HG03064 (cell line): ENCODE measurements around the gene TBX4.

ENCODE experiments used
- ATAC-seq: cut with Tn5 transposase; IDR thresholded peaks from one replicate; pipeline ENCODE4 v1.9.1; 2021; ENCODE audit warnings: low read depth; ENCODE audit not compliant: unreplicated experiment

TBX4 gene

DNA sequence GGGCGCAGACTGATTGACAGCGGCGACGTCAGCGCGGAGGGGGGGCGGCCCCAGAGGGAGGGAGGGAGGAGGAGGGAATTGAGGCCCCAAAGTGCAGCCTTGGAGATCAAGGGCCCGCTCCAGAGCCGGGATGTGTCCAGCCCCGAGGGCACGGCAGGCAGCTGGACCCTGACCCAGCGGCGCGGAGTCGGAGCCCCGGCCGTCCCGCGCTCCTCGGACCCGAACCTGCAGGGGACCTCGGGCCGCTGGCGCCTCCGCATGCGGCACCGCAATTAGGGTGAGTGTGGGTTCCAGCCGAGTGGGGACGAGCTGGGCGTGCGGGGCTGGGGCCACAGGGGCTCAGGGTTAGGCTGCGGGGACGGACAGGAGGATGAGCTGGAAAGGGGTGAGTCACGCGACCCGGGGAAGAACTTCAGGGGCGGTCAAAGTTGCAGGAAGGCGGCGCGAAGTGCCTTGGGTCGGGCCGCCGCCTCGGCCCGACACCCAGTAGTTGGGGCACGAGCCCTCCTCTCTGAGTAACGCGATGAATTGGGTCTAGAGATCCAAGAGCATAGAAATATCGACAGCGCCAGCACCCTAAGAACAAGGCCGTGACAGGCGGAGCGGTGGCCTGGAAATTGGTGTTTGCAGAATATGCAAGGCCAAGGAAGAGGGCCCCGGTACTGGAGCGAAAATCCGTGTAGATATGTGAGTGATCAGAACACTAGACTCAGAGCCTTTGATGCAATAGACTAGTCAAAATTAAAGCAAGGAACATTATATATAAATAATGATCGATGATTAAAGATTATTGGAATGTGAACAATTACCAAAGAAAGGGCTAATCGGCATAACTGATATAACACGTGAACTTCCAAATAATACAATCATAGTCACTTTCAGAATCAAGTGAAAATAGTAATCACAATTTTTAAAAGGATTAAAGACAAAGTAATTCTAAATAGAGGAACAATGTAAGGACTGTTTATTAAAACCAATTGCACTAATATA is at the start of gene TBX4:
Gene TBX4, plus strand, starts transcription at position 122 of the 990 bp plus-strand sequence. CDS start 4,069 bp downstream, outside the sequence.
- no peak for ATAC-seq

DNA sequence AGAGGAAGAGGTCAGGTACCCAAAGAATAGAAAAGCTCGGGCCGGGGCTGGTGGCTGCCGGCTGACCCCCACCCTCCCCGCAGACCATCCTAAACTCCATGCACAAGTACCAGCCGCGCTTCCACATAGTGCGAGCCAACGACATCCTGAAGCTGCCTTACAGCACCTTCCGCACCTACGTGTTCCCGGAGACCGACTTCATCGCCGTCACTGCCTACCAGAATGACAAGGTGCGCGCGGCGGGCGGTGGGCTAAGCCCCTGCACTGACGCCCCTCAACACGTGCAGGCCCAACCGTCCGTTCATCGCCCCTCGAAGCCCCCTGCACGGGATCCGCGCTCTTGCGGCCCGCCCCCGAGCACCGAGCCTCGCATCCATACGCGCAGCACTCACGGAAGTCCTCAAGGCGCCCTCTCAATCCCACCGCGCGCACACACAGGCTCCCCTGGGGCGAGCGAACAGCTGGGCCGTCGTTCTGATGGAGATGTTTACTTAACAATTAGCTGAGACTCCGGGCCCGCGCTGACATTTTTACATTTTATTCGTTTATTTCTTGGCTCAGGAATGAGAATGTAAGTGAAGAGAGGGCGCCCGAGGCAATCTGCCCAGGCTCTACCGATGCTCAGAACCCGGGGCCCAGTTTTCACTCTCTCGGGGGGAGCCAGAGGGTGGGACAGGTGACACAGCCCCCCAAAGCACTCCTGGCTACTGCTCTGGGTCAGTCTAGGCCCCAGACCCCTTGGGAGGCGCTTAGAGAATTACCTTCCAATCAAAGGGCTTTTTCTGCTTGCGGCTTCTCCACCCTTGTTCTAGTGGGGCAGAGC is 49.0 kb upstream of the TBX4 start:
- no peak for ATAC-seq

DNA sequence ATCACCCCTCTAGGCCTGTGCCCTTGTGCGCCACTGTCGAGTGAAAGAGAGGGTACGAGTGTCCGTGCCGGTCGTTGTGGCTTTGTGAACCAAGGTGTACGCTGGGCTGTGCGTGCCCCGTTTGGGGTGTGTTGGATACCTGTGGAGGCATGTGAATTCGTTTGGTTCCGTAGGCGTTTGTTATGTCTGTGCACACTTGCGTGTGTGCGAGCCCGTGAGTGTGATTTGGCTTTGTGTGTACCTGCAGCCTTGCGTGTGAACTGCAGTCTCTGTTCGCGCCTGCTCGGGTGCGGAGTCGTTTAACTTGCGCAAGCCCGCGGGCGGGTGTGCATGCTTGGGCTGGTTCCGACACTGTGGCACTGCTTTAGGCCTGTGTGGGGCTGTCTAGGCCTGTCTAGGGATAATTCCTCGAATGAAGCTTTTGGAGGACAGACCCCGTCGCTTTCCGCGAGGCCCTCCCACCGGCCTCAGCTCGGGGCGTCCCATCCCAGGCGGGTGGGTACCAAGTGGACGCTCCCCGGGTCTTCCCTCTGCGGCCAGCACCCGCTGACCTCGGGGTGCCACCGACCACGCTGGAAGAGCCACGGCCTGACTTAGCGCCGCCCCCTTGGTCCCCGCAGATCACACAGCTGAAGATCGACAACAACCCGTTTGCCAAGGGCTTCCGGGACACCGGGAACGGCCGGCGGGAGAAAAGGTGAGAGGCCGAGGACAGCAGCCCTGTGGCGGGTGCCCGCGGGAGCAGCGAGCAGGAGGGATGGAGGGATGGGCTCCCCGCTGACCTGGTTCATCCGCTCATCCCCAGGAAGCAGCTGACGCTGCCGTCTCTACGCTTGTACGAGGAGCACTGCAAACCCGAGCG is 48.2 kb upstream of the TBX4 start:
- no peak for ATAC-seq

DNA sequence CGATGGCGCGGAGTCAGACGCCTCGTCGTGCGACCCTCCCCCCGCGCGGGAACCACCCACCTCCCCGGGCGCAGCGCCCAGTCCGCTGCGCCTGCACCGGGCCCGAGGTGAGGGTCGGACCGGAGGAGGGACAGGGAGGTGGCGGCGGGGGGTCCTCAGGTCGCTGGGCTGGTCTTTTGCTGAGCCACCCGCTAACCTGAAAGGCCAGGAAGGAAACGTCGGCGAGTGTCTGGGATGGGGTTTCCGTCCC is 47.6 kb upstream of the TBX4 start:
- no peak for ATAC-seq

DNA sequence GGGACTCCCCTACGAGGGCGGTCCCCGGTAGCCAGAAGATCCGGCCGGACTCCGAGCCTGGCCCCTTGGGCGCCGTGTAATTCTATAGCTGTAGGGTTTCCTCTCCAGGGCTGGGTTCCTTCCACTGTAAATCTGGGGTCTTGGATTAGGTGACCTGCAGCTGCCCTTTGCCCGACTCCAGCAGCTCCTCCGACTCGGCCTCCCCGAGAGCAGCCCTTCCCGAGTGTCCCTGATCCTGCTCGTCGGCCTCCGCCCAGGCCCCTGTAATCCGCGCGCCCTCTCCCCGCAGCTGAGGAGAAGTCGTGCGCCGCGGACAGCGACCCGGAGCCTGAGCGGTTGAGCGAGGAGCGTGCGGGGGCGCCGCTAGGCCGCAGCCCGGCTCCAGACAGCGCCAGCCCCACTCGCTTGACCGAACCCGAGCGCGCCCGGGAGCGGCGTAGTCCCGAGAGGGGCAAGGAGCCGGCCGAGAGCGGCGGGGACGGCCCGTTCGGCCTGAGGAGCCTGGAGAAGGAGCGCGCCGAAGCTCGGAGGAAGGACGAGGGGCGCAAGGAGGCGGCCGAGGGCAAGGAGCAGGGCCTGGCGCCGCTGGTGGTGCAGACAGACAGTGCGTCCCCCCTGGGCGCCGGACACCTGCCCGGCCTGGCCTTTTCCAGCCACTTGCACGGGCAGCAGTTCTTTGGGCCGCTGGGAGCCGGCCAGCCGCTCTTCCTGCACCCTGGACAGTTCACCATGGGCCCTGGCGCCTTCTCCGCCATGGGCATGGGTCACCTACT is 47.1 kb upstream of the TBX4 start:
- ATAC-seq: no peak

DNA sequence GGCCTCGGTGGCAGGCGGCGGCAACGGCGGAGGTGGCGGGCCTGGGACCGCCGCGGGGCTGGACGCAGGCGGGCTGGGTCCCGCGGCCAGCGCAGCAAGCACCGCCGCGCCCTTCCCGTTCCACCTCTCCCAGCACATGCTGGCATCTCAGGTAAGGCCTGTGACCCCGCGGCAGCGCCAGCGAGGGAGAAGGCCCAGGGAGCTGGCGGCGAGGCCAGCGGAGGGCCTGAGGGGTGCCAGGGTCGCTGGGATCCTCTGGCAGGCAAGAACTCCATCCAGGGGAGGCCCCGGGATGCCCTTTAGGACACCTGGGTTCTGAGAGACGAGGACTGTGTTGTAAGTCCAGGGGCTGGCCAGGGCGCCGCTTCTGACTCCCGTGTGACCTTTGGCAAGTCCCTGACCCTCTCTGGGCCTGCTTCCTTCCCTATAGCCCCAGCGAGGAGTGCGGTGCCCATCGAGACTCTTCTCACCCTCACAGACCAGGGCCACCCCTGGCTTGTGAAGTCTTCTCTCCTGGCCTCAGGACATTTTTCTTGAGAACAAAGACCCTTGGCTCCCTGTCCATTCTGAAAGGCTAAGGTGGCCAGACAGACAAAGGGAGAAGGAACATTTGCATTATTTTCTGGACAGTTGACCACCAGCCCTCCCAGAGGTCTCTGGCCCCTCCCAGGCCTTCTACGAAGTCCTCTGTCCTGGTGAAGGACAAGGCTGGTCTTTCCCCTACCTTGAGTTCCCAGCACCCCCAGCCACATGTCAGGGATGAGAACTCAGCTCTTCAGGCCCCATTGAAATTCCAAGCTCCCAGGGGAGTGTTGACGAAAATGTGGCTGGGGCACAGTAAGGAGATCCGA is 46.3 kb upstream of the TBX4 start:
- ATAC-seq: no peak

DNA sequence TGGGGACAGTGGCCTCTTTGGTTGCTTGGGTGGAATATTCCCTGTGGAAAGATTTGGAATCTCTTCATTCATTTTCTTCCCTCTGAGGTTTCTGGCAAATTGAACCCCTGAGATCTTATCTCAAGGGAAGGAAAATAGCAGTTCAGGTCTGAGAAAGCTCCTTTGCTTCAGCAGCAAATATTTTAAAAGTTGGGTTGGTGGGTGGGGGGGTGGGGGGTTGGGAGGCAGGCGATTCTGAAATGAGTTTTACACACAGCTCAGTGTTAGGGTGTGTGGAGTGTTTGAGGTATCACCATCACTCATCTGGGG is 45.7 kb upstream of the TBX4 start:
- no peak for ATAC-seq

DNA sequence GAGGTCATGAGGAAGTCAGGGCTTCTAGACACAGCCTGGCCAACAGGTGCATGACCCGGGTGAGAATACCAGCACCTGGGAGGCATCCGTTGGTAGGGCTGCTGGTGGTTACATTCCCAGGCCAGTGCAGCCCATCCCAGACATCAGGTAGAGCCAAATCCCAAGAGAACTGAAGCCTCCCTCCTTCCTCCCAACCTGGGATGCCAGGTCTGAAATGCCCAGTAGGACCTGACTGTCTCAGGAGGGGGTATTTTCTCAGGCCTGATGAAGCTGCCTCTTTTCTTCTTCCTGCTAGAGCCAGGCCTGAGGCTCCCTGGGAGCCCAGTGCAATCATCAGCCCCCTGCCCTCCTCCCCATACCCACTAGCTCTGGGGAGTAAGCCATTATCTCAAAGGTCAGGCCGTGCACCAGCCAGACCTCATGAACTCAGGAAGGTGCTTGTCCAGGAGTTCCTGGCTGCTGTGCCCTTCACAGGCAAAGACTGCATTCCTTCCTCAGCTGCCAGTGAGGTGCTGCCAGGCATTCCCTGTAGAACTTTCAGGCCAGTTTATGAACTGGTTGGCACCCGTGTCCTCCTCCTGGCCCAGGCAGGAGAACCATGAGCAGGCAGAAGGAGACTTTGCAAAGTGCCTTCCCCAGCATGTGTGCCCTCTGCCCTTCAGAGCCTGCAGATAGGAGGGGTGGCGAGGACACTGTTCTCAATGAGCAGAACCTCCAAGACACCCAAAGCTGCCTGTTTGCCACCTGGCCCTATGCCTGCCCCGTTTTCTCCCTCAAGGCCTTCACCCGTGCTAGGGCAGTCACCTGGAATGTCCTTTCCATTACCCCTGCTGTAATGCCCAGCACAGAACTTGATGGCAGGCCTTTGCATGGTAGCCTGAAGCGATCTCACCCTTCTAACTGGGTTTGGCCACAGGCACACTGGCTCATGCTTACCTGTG is 45.0 kb upstream of the TBX4 start:
- no peak for ATAC-seq

DNA sequence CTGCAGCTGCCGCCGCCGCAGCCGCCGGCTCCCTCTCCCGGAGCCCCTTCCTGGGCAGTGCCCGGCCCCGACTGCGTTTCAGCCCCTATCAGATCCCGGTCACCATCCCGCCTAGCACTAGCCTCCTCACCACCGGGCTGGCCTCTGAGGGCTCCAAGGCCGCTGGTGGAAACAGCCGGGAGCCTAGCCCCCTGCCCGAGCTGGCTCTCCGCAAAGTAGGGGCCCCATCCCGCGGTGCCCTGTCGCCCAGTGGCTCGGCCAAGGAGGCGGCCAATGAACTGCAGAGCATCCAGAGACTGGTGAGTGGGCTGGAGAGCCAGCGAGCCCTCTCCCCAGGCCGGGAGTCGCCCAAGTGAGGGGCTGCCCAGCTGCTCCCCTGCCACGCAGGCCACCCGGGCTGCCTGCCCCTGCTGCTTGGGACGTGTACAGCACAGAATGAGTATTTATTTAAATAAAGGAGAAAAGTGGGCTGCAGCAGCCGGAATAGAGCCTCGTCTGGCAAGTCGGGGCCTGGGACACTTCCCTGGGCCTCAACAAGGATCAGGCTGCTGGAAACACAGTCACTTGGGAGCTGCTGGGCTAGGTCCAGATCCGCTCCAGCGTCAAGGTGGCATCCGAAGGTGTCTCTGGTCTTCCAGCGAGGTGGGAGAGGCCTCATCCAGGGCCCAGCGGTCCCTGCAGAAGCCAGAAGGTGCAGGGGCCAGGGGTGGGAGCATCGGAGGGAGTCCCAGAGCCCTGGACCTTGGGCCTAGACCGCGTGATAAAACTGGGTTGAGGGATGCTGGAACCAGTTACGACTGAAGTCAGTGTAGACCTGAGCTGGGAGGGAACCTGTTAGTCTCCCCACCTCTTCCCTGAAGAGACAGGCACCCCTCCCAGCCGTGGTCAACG is 43.8 kb upstream of the TBX4 start:
- ATAC-seq: no peak

DNA sequence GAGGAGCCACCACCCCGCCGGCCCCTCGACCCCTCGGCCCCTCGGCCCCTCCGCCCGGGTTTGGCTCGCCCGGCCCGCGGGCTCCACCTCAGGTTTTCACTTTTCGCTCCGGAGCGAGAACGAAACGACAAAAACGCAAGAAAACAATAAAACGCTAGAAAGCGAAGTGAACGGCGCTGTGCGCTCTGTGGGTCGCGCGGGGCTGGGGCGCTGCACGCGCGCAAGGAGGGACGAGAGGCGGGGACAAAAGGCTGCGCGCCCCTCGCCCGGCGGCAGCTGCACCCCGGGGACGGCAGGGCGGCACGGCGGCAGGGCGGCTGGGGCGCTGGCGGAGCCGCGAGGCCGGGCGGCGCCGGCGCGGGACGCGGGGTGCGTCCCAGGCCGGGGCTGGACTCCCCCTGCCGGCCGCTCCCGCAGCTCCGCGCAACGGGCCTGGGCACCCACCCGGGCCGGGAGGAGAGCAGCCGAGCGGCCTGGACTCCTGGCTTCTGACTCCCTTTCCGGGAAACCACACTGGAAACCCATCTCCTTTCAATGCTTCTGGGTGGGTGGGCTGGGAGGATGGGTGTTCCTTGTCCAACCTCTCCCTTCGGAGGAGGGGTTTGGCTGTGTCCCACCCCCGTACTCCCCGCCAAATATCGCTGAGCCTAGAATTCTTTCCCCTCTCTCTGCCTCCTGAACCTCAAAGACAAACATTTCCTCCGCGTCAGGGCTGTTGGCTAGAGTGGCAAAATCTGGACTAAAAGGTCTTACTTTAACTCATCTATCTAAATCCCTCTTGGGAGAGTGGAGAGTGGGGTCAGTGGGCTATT is 42.7 kb upstream of the TBX4 start:
- ATAC-seq: no peak

DNA sequence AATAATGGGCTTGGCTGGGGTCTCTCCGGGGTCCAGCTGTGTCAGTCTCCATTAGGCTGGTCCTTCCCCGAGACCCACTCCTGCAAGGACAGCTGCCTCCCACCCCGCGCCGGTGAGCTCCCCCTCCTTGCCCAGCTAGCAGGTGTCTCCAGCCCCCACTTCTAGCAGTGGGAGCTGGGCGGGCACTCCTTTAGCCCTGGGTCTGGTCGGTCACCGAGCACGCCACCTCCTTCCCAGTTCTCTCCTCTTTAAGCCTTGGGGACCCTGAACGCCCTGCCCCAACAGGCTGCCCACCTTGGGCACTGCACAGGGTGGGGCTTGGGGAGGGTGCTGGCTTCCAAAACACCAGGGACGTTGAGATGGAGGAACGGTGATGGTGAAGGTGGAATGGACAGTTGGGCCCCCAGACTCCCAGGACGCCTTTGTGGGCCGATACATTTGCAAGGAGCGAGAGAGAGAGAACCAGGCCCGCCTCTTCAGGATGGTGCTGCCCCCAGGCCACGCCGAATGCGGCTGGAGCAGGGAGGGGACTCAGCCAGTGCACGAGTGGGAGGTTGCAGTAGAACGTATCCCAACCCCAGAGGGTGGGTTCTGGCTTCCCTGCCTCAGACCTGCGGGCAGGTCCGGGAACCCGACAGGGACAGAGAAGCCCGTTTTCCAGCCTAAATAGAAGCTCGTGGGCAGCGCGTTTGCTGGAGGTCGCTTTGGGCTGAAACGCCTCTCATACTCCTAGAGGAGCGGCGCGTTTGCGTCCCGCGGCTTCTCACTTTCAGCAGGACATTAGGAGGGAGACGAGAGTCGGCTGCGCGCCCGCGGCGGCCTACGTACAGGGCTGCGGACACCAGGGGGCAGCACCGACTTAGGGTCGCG is 41.8 kb upstream of the TBX4 start:
- ATAC-seq: no peak

DNA sequence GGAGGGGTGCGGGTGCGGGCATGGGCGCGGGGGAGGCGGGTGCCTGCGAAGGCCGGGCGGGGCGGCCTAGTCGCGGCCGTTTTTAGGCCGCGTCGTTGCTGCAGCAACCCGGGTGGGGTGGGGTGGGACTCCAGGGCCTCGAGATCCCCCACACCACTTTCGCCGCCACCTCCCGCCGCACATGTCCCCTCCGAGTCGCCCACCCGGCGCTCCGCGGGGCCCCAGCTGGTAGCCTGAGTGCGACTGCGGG is 41.3 kb upstream of the TBX4 start:
- no peak for ATAC-seq

DNA sequence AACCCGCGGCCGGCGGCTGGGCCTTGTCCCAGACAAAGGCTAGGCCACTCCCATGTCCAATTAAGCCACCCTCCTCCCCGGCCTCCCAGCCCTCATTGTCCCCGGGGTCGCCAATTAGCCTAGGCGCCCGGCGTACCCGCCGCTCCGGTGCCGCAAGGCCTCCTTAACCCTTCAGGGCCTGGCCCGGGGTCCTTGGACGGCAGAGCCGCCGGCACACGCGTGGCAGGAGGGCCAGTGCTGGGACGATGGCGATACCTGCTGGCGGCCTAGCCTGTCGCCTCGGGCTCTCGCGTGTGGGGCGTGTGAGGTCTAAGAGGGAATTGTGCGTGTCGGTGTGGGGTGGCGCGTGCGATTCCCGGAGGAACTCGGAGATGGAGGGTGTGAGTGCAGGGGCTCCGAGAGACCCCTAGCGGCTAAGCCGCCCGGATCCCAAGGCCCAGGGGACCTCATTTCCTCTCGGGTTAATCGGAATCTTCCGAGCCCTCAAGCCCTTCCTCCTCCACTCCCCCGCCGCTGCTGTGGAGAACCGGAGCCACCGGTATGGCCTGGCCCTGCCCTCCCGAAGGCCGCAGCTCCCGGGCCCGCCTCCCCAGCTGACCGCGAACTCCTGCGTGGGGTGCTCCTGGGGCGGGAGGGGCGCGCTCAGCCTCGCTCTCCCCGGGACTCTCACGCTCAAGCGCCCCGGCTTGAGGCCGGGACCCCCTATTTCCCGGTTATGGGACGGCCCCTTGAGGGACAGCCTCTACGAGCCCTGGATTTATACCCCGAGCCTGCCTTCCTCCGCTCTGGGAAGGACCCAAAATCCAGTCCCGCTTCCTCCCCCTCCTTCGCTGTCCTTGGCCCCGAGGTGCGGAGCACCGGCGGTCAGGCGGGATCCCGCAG is 40.7 kb upstream of the TBX4 start:
- ATAC-seq: no peak

DNA sequence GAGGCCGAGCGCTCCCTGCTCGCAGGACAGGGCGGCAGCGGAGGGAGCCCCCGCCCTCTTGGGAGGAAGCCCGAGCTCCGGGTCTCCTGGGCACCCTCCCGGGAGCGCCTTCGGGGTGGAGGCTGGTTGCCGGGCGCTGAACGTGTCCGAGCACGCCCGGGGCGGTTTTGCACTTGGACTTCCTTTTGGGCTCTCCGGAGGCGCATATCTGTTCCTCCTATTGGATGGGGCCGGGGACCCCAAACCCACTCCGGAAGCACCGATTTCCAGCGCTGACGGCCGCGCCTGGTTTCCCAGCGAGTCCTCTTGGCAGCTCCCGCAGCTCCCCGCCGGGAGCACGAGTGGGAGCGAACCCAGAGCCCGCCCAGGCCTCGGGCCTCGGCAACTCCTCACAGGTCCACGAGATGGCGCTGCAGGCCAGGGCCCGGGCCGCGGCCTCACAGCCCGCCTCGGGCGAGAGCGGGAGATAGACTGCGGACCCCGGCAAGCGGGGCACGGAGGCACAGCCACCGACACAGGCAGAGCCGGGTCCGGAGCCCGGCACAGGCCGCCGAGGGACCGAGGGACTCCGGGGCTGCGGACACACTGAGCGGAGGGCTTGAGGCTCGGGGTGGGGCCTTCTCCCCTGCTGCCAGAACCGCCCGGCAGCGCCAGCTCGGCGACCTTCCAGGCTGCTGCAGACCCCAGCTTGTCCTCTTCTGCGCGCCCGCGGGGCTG is 39.9 kb upstream of the TBX4 start:
- peak; percentile 62 for ATAC-seq
